ENCODE measurements around the gene MIAT.

GRCh38 chr22:26658161-26658560 lies 773 bp downstream of the MIAT start:
- TF ChIP-seq EP300 (IDR thresholded peaks at IDR 0.05) (no peak), POLR2A (IDR thresholded peaks at IDR 0.05) (no peak)
- TF ChIP-seq, protein P1, sequence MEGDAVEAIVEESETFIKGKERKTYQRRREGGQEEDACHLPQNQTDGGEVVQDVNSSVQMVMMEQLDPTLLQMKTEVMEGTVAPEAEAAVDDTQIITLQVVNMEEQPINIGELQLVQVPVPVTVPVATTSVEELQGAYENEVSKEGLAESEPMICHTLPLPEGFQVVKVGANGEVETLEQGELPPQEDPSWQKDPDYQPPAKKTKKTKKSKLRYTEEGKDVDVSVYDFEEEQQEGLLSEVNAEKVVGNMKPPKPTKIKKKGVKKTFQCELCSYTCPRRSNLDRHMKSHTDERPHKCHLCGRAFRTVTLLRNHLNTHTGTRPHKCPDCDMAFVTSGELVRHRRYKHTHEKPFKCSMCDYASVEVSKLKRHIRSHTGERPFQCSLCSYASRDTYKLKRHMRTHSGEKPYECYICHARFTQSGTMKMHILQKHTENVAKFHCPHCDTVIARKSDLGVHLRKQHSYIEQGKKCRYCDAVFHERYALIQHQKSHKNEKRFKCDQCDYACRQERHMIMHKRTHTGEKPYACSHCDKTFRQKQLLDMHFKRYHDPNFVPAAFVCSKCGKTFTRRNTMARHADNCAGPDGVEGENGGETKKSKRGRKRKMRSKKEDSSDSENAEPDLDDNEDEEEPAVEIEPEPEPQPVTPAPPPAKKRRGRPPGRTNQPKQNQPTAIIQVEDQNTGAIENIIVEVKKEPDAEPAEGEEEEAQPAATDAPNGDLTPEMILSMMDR (IDR thresholded peaks at IDR 0.05): no peak

Measured in tibial nerve (tissue), 4 donors.